Peyer's patch (tissue), 4 donors: ENCODE results near the gene RHD.

ENCODE experiments used
- CTCF ChIP-seq, 6 experiments: fragments of 450-650 bp in 4 of 6; fragments of 200-600 bp in 2 of 6; sonication (generic) in 1 of 6; IDR thresholded peaks; one replicate each; pipeline ENCODE4 v1.5.1; 2017 to 2019; ENCODE audit warnings: antibody characterized with exemption in 6 of 6, mild to moderate bottlenecking in 3 of 6, moderate library complexity in 1 of 6
- POLR2A ChIP-seq, 2 donors: fragments of 450-650 bp; IDR thresholded peaks; one replicate each; pipeline ENCODE4 v1.5.1; 2017; ENCODE audit warnings: antibody characterized with exemption in 2 of 2, mild to moderate bottlenecking in 2 of 2, moderate library complexity in 2 of 2

DNA sequence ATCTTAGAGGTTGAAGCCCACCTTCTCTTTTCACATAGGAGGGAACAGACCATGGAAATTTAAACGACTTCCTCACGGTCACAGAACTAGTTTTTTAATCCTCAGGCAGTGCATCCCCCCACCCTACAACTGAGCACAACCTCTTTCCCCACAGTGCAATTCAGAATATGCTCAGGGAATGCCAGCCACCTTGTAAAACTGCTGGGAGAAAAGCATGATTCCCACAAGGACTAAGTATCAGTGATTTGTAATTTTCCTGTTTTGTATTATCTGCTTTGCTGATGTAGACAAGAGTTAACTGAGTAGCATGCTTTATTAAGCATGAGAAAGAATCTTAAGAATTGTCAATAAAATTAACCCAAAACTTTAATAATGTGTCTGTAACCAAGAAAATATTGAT, 89.6 kb downstream of the RHD start:
- TF ChIP-seq CTCF (IDR thresholded peaks at IDR 0.05) (no peak), POLR2A (IDR thresholded peaks at IDR 0.05) (no peak)
